GM23248 (cell line): Measurements from ENCODE around the gene SLC12A6.

Experiments
- EZH2 ChIP-seq: fragments of 200-600 bp; sonication (generic); IDR thresholded peaks from 2 replicates; pipeline ENCODE4 v1.6.1; 2018; ENCODE audit warnings: antibody characterized with exemption, mild to moderate bottlenecking; ENCODE audit not compliant: insufficient read depth, poor library complexity, severe bottlenecking
- EZH2phosphoT487 ChIP-seq: fragments of 200-600 bp; sonication (generic); IDR thresholded peaks from 2 replicates; pipeline ENCODE4 v1.6.1; 2018; ENCODE audit warnings: antibody characterized with exemption, moderate library complexity, mild to moderate bottlenecking, low read depth; ENCODE audit not compliant: insufficient read depth

DNA sequence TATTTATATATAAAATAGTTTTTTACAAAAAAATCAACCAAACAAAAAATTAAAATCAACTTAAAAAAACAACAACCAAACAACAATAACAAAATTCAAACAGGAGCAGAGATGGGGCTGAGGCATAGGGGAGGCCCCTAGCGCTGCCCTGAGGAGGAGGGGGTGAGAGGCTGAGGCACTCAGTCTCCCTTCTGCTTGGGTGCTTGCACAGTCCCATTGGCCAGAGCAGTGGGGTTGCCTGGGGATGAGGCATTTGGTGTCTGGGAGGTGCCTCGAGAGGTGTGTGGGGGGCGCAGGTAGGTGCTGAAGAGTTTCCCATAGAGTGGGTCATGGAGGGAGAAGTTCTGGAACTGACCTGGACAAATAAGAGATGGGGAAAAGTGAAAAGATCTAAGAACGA lies 21.4 kb upstream of the SLC12A6 start:
- TF ChIP-seq EZH2 (no peak), EZH2phosphoT487 (no peak)
